KBM-7 (cell line): Measurements from ENCODE around the gene KIR2DL4.
A peak's percentile ranks its signal among the peaks of the same experiment; 100 is the strongest.
"Not testable (repeated sequence)": the region's sequence is repeated elsewhere in the genome, so short reads cannot be mapped to it uniquely, and the experiment has no call there.

Source experiments
- DNase-seq: peaks from one replicate; pipeline ENCODE4 v3.0.0-alpha.2; 2015
- in situ Hi-C: fragments of 300-500 bp; cut with MboI; formaldehyde crosslinking; loops from 2 replicates; pipeline ENCODE4 v1.14.3; 2020; ENCODE audit warnings: low sequenced_read_pairs, low pct_unique_long_range_greater_than_20kb, mixed read lengths

Gene KIR2DL4

GRCh38 chr19:54792814-54793213 is 10.6 kb upstream of the KIR2DL4 start:
- in situ Hi-C loops = no loop called here
- DNase-seq = no peak

- DNase-seq = peak; percentile 8
- in situ Hi-C loops = no loop called here
Observed at GRCh38 chr19:54795758-54796157, 7.7 kb upstream of the KIR2DL4 start.

- in situ Hi-C loops = no loop called here
- no peak for DNase-seq
Observed at GRCh38 chr19:54804101-54804500, 691 bp downstream of the KIR2DL4 start.

GRCh38 chr19:54804571-54804970 is 1.2 kb downstream of the KIR2DL4 start:
- in situ Hi-C loops = no loop called here
- DNase-seq = no peak

GRCh38 chr19:54805665-54806515 is 2.5 kb downstream of the KIR2DL4 start:
- DNase-seq = no peak
- in situ Hi-C loops = no loop called here

- no peak for DNase-seq
- in situ Hi-C loops = no loop called here
Observed at GRCh38 chr19:54806516-54806838, 3.1 kb downstream of the KIR2DL4 start.

GRCh38 chr19:54814571-54814970 is 11.2 kb downstream of the KIR2DL4 start:
- in situ Hi-C loops, DNase-seq: not testable (repeated sequence)

GRCh38 chr19:54816251-54816650 is 12.8 kb downstream of the KIR2DL4 start, which contains the start of gene KIR3DL1:
Gene KIR3DL1, plus strand, starts transcription at chr19:54816468.
- in situ Hi-C loops = not testable (repeated sequence)

GRCh38 chr19:54817670-54818536 is 14.5 kb downstream of the KIR2DL4 start:
- no peak for DNase-seq
- in situ Hi-C loops = no loop called here

More at GRCh38 chr19:54816251-54816650, 12.8 kb downstream of the KIR2DL4 start, which contains the start of gene KIR3DL1:
- not testable (repeated sequence) for DNase-seq

- in situ Hi-C loops, DNase-seq: not testable (repeated sequence)
Observed at GRCh38 chr19:54824416-54824815, 21.0 kb downstream of the KIR2DL4 start.

- DNase-seq, in situ Hi-C loops: not testable (repeated sequence)
Observed at GRCh38 chr19:54825326-54825725, 21.9 kb downstream of the KIR2DL4 start.

- in situ Hi-C loops, DNase-seq: not testable (repeated sequence)
Observed at GRCh38 chr19:54828064-54828463, 24.7 kb downstream of the KIR2DL4 start.

- DNase-seq, in situ Hi-C loops: not testable (repeated sequence)
Observed at GRCh38 chr19:54832496-54832895, 29.1 kb downstream of the KIR2DL4 start, which contains the start of gene KIR2DS4. Gene KIR2DS4, plus strand, starts transcription at chr19:54832676.

- DNase-seq, in situ Hi-C loops: not testable (repeated sequence)
Observed at GRCh38 chr19:54835126-54835525, 31.7 kb downstream of the KIR2DL4 start.

- DNase-seq, in situ Hi-C loops: not testable (repeated sequence)
Observed at GRCh38 chr19:54837522-54837921, 34.1 kb downstream of the KIR2DL4 start.

GRCh38 chr19:54843171-54843570 is 39.8 kb downstream of the KIR2DL4 start:
- in situ Hi-C loops, DNase-seq: not testable (repeated sequence)

GRCh38 chr19:54850061-54850640 is 46.7 kb downstream of the KIR2DL4 start, which contains the start of gene KIR3DL2:
Gene KIR3DL2, plus strand, starts transcription at chr19:54850443. Its CDS starts 33 bp downstream, at chr19:54850476.
- in situ Hi-C loops = loop anchor here (25.0 kb wide), 1 partner anchor 363 kb away; no protein-coding TSS in a partner anchor
- DNase-seq = not testable (repeated sequence)

- in situ Hi-C loops = loop anchor here (25.0 kb wide), 1 partner anchor 364 kb away; no protein-coding TSS in a partner anchor
- DNase-seq = no peak
Observed at GRCh38 chr19:54850930-54851329, 47.5 kb downstream of the KIR2DL4 start.

- DNase-seq = peak; percentile 8
- in situ Hi-C loops = loop anchor here (25.0 kb wide), 1 partner anchor 364 kb away; no protein-coding TSS in a partner anchor
Observed at GRCh38 chr19:54851353-54851752, 47.9 kb downstream of the KIR2DL4 start.
